Mesothelial cell of epicardium (in vitro differentiated cells): ENCODE measurements around the gene PPM1F. TPM values are rescaled to one million over a fixed set of nuclear protein-coding genes. Genes with fewer than 3 reads are reported as not detected.

ENCODE experiments used
- DNase-seq, 2 experiments: peaks; one replicate each; pipeline ENCODE4 v3.0.0; 2021; ENCODE audit warnings: low spot score in 2 of 2; ENCODE audit not compliant: unreplicated experiment in 2 of 2
- H3K27ac Mint-ChIP-seq: 2 replicates; pipeline ENCODE4 v1.8.0; 2021; ENCODE audit warnings: mixed read lengths
- H3K27me3 Mint-ChIP-seq: 2 replicates; pipeline ENCODE4 v1.8.0; 2021; ENCODE audit warnings: low read depth, mixed read lengths
- H3K36me3 Mint-ChIP-seq: 2 replicates; pipeline ENCODE4 v1.8.0; 2021; ENCODE audit warnings: mixed read lengths
- H3K4me1 Mint-ChIP-seq: 2 replicates; pipeline ENCODE4 v1.8.0; 2021; ENCODE audit warnings: mixed read lengths
- H3K4me3 Mint-ChIP-seq: 2 replicates; pipeline ENCODE4 v1.8.0; 2021; ENCODE audit warnings: mild to moderate bottlenecking, moderate library complexity, mixed read lengths
- H3K9me3 Mint-ChIP-seq: 2 replicates; pipeline ENCODE4 v1.8.0; 2021; ENCODE audit warnings: mixed read lengths
- CTCF ChIP-seq: fragments of 200-600 bp; sonication (generic); IDR thresholded peaks from one replicate; pipeline ENCODE4 v1.5.0; 2021; ENCODE audit warnings: antibody characterized with exemption; ENCODE audit not compliant: unreplicated experiment
- total RNA-seq: library from RNA; stranded (reverse); gene quantifications from 3 replicates; pipeline ENCODE4 v1.2.1, GENCODE V29; 2021

The PPM1F gene
- total RNA-seq, 1 donor from 2014 or later: 34.6 TPM

GRCh38 chr22:21966643-21967516 lies 14.2 kb upstream of the PPM1F start:
- Mint-ChIP-seq H3K4me1 (no peaks in the 10 kb centered on the region), H3K27ac (no peak overlapping the region), H3K27me3 (no peaks in the 10 kb centered on the region), H3K36me3 (peaks cover 46% of the 10 kb centered on the region), H3K9me3 (no peaks in the 10 kb centered on the region), H3K4me3 (no peak overlapping the region)
- no peak for TF ChIP-seq CTCF
- no peak for DNase-seq

- H3K9me3 Mint-ChIP-seq: no peaks in the 10 kb centered on the region
- H3K4me3 Mint-ChIP-seq: no peak overlapping the region
- H3K27ac Mint-ChIP-seq: no peak overlapping the region
- no peaks in the 10 kb centered on the region for H3K27me3 Mint-ChIP-seq
- TF ChIP-seq CTCF: no peak
- peaks cover 44% of the 10 kb centered on the region for H3K36me3 Mint-ChIP-seq
- no peaks in the 10 kb centered on the region for H3K4me1 Mint-ChIP-seq
- DNase-seq: no peak
These were observed 13.2 kb upstream of the PPM1F start for GRCh38 chr22:21965762-21966288.

GRCh38 chr22:21964918-21965484 lies 12.4 kb upstream of the PPM1F start:
- DNase-seq: no peak
- Mint-ChIP-seq H3K36me3 (peaks cover 39% of the 10 kb centered on the region), H3K4me1 (no peaks in the 10 kb centered on the region), H3K9me3 (no peaks in the 10 kb centered on the region), H3K27me3 (no peaks in the 10 kb centered on the region), H3K4me3 (no peak overlapping the region), H3K27ac (no peak overlapping the region)
- no peak for TF ChIP-seq CTCF

GRCh38 chr22:21964234-21964633 lies 11.6 kb upstream of the PPM1F start:
- no peak for DNase-seq
- Mint-ChIP-seq H3K4me1 (no peaks in the 10 kb centered on the region), H3K27ac (no peak overlapping the region), H3K4me3 (no peak overlapping the region), H3K9me3 (no peaks in the 10 kb centered on the region), H3K27me3 (no peaks in the 10 kb centered on the region), H3K36me3 (peaks cover 39% of the 10 kb centered on the region)
- TF ChIP-seq CTCF: no peak

- no peaks in the 10 kb centered on the region for H3K9me3 Mint-ChIP-seq
- no peak for DNase-seq
- TF ChIP-seq CTCF: no peak
- no peaks in the 10 kb centered on the region for H3K4me1 Mint-ChIP-seq
- no peaks in the 10 kb centered on the region for H3K27me3 Mint-ChIP-seq
- H3K36me3 Mint-ChIP-seq: peaks cover 38% of the 10 kb centered on the region
- no peak overlapping the region for H3K4me3 Mint-ChIP-seq
- no peak overlapping the region for H3K27ac Mint-ChIP-seq
These were observed 11.2 kb upstream of the PPM1F start for GRCh38 chr22:21963790-21964211.
